Glomerular visceral epithelial cell (primary cell): ENCODE results near the gene SLX9.
"Not testable (repeated sequence)": the region's sequence is repeated elsewhere in the genome, so short reads cannot be mapped to it uniquely, and the experiment has no call there.

Experiments
- DNase-seq: peaks from one replicate; pipeline ENCODE4 v3.0.0-alpha.2; 2016; ENCODE audit errors: extremely low spot score

Gene SLX9

DNA sequence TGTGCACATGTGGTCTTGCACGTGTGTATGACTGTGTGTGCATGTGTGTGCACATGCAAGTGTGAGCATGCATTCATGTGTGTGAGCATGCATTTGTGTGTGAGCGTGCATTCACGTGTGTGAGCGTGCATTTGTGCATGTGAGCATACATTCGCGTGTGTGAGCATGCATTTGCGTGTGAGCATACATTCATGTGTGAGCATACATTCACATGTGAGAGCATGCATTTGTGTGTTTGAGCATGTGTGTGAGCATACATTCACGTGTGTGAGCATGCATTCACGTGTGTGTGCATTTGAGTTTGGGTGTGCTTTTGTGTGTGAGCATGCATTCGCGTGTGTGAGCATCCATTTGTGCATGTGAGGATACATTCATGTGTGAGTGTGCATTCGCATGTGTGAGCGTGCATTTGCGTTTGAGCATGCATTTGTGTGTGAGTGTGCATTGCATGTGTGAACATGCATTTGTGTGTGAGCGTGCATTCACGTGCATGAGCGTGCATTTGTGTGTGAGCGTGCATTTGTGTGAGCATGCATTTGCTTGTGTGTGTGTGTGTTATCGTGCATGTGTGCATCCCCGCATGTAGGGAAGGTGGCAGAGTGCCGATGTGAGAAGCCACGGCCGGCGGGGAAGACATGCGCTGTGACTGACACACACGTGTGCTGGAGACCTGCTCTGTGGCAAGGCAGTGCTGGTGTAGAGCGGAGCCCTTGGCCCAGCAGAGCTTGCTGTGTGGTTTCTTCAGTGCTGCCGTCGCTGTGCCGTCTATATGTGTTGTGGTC is 37.4 kb upstream of the SLX9 start:
- no peak for DNase-seq

GRCh38 chr21:44903050-44903685 is 36.7 kb upstream of the SLX9 start:
- DNase-seq, result no peak

GRCh38 chr21:44903689-44904088 is 36.1 kb upstream of the SLX9 start:
- DNase-seq, result no peak

GRCh38 chr21:44904141-44904923 is 35.5 kb upstream of the SLX9 start:
- DNase-seq, result no peak

- no peak for DNase-seq
Measured at GRCh38 chr21:44905016-44905727, 34.7 kb upstream of the SLX9 start.

DNA sequence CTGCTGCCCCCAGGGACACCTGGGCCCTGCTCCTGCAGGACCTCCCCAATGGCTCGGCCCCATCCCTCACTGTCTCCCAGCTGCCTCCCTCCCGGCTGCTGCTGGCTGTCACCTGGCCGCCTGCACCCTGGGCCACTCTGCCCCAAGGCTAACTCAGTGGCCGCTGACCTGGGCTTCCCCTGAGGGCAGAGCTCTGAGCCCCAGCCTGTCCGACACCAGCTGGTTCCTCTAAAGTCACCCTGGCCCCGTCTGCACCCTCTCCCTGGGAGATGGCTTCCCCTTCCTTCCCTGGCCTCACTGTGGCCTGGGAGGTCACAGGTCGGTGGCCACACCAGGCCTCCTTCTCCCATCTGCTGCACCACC is 34.1 kb upstream of the SLX9 start:
- DNase-seq, result no peak

- DNase-seq, result no peak
Measured at GRCh38 chr21:44907225-44907965, 32.4 kb upstream of the SLX9 start.

DNA sequence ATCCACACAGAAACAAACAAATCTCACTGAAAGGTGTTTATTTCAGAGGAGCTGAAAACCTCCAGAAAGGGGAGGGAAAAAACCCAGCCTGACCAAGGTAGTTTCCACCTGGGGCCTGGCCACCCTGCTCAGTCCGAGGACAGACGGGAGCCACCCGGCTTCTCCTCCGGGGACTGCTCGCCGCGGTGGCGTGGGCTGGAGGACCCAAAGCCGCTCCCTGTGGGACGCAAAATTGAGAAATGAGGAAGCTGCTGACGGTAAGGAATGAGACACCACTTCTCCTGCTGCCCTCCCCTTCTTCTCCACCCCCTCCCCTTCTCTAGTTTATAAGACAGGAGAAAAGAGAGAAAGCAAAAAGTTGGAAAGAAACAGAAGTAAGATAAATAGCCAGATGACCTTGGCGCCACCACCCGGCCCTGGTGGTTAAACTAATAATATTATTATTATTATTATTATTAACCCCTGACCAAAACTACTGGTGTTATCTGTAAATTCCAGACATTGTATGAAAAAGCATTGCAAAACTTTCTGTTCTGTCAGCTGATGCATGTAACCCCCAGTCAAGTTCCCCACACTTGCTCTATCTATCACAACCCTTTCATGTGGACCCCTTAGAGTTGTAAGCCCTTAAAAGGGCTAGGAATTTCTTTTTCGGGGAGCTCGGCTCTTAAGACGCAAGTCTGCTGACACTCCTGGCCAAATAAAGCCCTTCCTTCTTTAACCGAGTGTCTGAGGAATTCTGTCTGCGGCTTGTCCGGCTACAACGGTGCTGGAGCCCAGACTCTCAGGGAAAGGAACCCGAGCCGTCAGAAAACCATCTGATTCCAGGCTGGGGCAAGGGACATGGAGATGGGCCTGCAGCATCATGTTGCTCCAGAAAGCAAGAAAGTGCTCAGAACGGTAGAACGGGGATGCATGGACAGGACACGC is 31.6 kb upstream of the SLX9 start:
- no peak for DNase-seq

GRCh38 chr21:44908908-44909307 is 30.9 kb upstream of the SLX9 start:
- DNase-seq, result no peak

GRCh38 chr21:44909719-44910118 is 30.1 kb upstream of the SLX9 start:
- DNase-seq, result no peak

GRCh38 chr21:44910229-44911067 is 29.4 kb upstream of the SLX9 start:
- no peak for DNase-seq

DNA sequence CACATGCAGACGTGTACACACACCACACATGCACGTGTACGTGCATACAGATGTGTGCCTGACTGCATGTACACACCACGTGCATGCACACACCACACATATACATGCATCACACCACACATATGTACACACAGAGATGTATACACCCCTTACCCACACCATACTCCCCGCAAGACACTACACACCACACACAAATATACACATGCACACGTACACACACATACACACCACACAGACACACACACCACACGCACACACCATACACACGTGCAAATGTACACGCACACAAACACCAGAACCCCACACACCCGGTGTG is 28.8 kb upstream of the SLX9 start:
- DNase-seq, result no peak

DNA sequence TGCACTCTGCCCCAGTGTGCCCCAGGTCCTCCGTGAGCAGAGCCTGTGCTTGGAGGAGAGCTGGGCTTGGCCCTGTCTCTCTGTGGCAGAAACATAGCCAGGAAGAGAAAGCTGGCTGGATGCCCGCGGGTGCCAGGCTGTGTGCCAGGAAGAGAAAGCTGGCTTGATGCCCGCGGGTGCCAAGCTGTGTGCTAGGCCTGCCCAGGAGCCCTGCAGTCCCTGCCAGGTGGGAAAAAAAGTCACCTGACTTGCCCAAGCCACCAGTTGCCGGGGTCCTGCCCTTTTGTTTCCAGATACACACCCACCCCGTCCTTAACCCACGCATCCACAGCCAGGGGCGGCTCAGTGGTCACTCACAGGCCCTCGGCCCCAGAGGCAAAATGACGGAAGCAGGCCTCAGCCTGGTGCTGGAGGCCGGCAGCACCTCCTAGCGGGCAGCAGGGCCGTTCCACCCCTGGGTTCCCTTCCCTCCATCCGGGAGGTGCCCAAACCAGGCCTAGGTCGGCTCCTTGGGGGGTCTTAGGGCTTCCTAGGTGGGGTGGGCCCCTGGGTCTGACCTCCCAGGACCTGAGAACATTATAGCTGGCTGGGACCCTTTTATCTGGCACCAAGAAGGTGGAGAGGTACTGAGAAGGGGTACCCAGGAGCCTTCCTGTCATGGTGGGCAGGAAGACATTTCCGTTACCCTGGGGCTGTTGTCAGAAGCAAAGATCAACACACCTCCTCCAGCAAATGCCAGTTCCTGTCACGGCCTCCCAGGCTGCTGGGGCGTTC is 28.3 kb upstream of the SLX9 start:
- peak; percentile 56 for DNase-seq

DNA sequence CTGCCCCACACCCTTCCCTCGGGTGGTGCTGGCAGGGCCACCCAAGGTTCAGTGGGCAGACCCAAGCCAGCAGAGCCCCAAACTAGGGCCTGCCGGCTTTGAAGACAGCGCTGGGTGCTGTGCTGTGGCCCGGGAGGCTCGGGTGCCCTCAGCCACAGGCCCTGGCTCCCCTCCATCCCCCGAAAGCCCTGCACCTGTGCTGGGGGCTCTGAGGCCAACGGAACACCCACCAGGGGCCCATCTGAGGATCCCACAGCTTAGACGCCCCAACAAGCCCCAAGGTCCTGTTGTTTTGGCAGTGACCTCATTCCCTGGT is 27.7 kb upstream of the SLX9 start:
- no peak for DNase-seq

GRCh38 chr21:44912506-44913412 is 27.1 kb upstream of the SLX9 start:
- DNase-seq, result not testable (repeated sequence)

DNA sequence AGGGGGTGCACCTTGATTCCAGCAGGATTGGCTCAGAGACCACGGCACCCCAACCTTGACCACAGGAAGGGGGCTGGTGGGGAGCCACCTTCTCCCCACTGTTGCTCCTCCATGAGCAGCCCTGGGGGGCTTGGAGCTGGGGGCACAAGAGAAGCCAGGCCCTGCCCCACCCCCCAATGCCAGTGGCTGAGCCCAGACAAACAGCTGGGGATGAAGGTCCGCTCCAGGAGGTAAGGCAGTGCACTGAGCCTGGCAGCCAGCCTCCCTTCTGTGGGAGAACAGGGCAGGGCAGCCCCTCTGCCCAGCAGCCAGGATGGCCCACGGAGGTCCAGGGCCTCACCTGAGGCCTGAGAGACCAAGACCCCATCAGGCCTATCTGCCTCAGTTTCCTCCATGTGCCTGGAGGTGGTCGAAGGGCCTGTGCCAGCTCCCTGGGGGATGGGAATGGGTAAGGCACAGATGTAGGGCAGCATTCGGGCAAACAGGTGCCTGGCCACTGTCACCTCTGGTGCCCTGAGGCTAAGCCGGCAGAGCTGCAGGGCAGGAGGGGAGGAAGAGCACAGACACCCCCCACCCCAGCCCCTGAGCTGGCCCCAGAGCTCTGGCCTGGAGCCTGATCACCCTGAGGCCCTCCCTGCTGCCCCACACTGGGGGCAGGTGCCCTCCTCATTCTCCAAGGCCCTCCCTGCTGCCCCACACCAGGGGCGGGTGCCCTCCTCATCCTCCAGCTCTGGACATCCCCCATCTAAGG is 26.2 kb upstream of the SLX9 start:
- no peak for DNase-seq

- no peak for DNase-seq
Measured at GRCh38 chr21:44914176-44914874, 25.5 kb upstream of the SLX9 start.
